Measurements from ENCODE around the gene FAM149A.

- TF ChIP-seq, protein P1, sequence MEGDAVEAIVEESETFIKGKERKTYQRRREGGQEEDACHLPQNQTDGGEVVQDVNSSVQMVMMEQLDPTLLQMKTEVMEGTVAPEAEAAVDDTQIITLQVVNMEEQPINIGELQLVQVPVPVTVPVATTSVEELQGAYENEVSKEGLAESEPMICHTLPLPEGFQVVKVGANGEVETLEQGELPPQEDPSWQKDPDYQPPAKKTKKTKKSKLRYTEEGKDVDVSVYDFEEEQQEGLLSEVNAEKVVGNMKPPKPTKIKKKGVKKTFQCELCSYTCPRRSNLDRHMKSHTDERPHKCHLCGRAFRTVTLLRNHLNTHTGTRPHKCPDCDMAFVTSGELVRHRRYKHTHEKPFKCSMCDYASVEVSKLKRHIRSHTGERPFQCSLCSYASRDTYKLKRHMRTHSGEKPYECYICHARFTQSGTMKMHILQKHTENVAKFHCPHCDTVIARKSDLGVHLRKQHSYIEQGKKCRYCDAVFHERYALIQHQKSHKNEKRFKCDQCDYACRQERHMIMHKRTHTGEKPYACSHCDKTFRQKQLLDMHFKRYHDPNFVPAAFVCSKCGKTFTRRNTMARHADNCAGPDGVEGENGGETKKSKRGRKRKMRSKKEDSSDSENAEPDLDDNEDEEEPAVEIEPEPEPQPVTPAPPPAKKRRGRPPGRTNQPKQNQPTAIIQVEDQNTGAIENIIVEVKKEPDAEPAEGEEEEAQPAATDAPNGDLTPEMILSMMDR (IDR thresholded peaks at IDR 0.05 in 8 of 11, conservative IDR thresholded peaks at IDR 0.05 in 3 of 11): peak in 8 of 11 experiments; percentile 24 to 74 (median 54)
- TF ChIP-seq POLR2A (IDR thresholded peaks at IDR 0.05) (peak in 2 of 3 donors; percentile 10 to 54), POLR2AphosphoS5 (IDR thresholded peaks at IDR 0.05) (peak; percentile 92 to 97 (median 92))
These were observed 86.9 kb downstream of the FAM149A start, which contains the start of gene CYP4V2 for GRCh38 chr4:186191200-186192065.

Data from spleen (tissue), 7 donors.